Progenitor cell of endocrine pancreas (in vitro differentiated cells): ENCODE measurements around the gene MRPS16. TPM values are rescaled to one million over a fixed set of nuclear protein-coding genes. Genes with fewer than 3 reads are reported as not detected.

Experiments
- DNase-seq: peaks from one replicate; pipeline ENCODE4 v3.0.0; 2021; ENCODE audit warnings: low spot score; ENCODE audit not compliant: unreplicated experiment
- H3K27ac Mint-ChIP-seq: 2 replicates; pipeline ENCODE4 v1.8.0; 2021; ENCODE audit warnings: mild to moderate bottlenecking, moderate library complexity, mixed read lengths
- H3K27me3 Mint-ChIP-seq: 2 replicates; pipeline ENCODE4 v1.8.0; 2021; ENCODE audit warnings: mixed read lengths
- H3K36me3 Mint-ChIP-seq: 2 replicates; pipeline ENCODE4 v1.8.0; 2022; ENCODE audit warnings: mixed read lengths; ENCODE audit not compliant: insufficient read depth
- H3K4me1 Mint-ChIP-seq: 2 replicates; pipeline ENCODE4 v1.8.0; 2021; ENCODE audit warnings: low read depth, mixed read lengths
- H3K4me3 Mint-ChIP-seq: 2 replicates; pipeline ENCODE4 v1.8.0; 2021; ENCODE audit warnings: low read depth, mild to moderate bottlenecking, moderate library complexity, mixed read lengths
- H3K9me3 Mint-ChIP-seq: 2 replicates; pipeline ENCODE4 v1.8.0; 2021; ENCODE audit warnings: low read depth, mixed read lengths
- CTCF ChIP-seq: fragments of 200-600 bp; sonication (generic); IDR thresholded peaks from one replicate; pipeline ENCODE4 v1.5.0; 2021; ENCODE audit warnings: antibody characterized with exemption, mild to moderate bottlenecking; ENCODE audit not compliant: unreplicated experiment
- total RNA-seq: library from RNA; stranded (reverse); gene quantifications from 2 replicates; pipeline ENCODE4 v1.2.1, GENCODE V29; 2021

The MRPS16 gene
- total RNA-seq, 1 donor from 2014 or later = 84.7 TPM

DNA sequence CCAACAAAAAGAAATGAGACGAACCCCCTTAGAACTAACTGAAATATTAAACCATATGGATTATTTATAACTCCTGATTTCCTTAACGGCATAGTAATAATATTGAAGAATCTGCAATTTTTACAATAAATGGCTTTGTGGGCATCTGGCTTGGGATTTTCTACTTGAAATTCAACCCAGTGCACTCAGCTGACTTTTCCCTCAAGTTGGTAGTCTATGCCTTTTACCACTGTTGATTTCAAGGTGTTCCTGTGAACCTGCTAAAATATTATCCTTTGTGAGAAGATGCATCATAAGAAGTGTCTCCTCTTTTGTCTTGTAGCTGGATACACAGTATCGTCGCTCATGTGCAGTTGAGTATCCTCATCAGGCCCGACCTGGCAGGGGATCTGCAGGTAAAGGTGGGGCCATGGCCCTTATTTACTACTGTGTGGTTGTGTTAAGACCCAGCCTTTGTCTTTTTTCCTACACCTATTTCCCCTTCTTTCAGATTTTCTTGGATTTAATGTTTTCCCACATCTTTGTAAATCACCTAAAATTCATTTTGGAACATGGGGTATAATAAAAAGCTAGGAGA lies 13.4 kb downstream of the MRPS16 start:
- no peak for DNase-seq
- H3K9me3 Mint-ChIP-seq = no peaks in the 10 kb centered on the region
- no peaks in the 10 kb centered on the region for H3K27me3 Mint-ChIP-seq
- H3K4me1 Mint-ChIP-seq = no peaks in the 10 kb centered on the region
- no peak overlapping the region for H3K27ac Mint-ChIP-seq
- no peak overlapping the region for H3K4me3 Mint-ChIP-seq
- H3K36me3 Mint-ChIP-seq = peaks cover 12% of the 10 kb centered on the region
- TF ChIP-seq CTCF = no peak

GRCh38 chr10:73234695-73235094 lies 17.7 kb downstream of the MRPS16 start:
- DNase-seq = no peak
- H3K36me3 Mint-ChIP-seq = peaks cover 12% of the 10 kb centered on the region
- no peaks in the 10 kb centered on the region for H3K9me3 Mint-ChIP-seq
- no peak for TF ChIP-seq CTCF
- H3K4me1 Mint-ChIP-seq = no peaks in the 10 kb centered on the region
- H3K27ac Mint-ChIP-seq = peak overlapping the region; percentile 62
- H3K4me3 Mint-ChIP-seq = no peak overlapping the region
- H3K27me3 Mint-ChIP-seq = no peaks in the 10 kb centered on the region

DNA sequence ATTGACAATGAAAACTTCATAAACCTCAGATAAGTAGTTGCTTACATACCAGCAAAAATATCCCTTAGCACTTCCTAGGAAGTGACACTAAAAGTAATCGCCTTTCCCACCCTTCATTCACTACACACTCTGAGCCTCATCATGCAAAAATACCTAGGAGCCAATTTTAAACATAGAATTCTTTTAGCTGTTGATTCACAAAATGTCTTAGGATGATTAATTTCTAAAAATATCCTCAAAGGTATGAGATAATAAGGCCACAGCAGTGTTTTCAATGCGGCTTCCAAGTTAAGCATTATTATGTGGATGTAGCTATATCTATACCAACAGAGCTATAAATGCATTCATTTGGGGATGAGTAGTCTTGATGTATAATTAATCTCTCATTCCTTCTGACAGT lies 18.6 kb downstream of the MRPS16 start:
- TF ChIP-seq CTCF = no peak
- no peaks in the 10 kb centered on the region for H3K27me3 Mint-ChIP-seq
- H3K27ac Mint-ChIP-seq = no peak overlapping the region
- peaks cover 12% of the 10 kb centered on the region for H3K36me3 Mint-ChIP-seq
- no peak overlapping the region for H3K4me3 Mint-ChIP-seq
- H3K4me1 Mint-ChIP-seq = no peaks in the 10 kb centered on the region
- H3K9me3 Mint-ChIP-seq = no peaks in the 10 kb centered on the region
- DNase-seq = no peak

GRCh38 chr10:73232887-73233286 lies 19.6 kb downstream of the MRPS16 start:
- Mint-ChIP-seq H3K9me3 (no peaks in the 10 kb centered on the region), H3K4me1 (no peaks in the 10 kb centered on the region), H3K27ac (no peak overlapping the region), H3K4me3 (no peak overlapping the region), H3K27me3 (no peaks in the 10 kb centered on the region), H3K36me3 (peaks cover 12% of the 10 kb centered on the region)
- no peak for DNase-seq
- TF ChIP-seq CTCF = peak; percentile 39

DNA sequence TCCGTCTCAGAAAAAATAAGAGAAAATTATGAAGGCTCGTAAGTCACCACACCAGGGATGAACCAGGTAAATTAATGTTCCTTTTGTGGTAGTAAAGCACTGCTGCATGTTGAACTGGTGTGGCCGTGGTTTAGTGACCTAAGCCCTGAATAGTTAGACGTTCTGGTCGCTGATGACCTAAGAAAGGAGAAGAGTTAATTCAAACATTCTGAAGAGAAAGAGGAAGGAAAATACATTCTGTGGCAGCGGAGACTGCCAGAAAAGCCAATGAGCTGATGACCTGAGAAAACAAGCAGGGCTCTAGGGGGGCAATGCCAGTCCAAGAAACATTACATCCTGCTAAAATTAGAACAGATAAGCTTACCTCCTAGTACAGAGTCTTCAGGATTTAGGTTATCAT lies 22.9 kb downstream of the MRPS16 start:
- Mint-ChIP-seq H3K4me1 (no peaks in the 10 kb centered on the region), H3K27ac (no peak overlapping the region), H3K36me3 (peaks cover 9% of the 10 kb centered on the region), H3K4me3 (no peak overlapping the region), H3K9me3 (no peaks in the 10 kb centered on the region), H3K27me3 (no peaks in the 10 kb centered on the region)
- DNase-seq = no peak
- TF ChIP-seq CTCF = no peak
